HepG2 (cell line): ENCODE data around the gene RBM44. TPM values are rescaled to one million over a fixed set of nuclear protein-coding genes. Genes with fewer than 3 reads are reported as not detected.
A peak's percentile ranks its signal among the peaks of the same experiment; 100 is the strongest.

ENCODE experiments used
- ARHGAP35 ChIP-seq: sonication (generic); formaldehyde crosslinking; IDR thresholded peaks from 2 replicates; pipeline ENCODE4 v1.9.0; 2022; ENCODE audit warnings: mild to moderate bottlenecking, inconsistent platforms, moderate library complexity, missing genetic modification reagents, borderline replicate concordance
- ARID5B ChIP-seq: IDR thresholded peaks from 2 replicates; pipeline ENCODE4 v1.4.0; 2020; ENCODE audit warnings: mild to moderate bottlenecking, missing genetic modification reagents
- ATF7 ChIP-seq, 2 experiments: fragments of 450-650 bp in 1 of 2; sonication (generic) in 1 of 2; formaldehyde crosslinking in 1 of 2; IDR thresholded peaks; 2 replicates each; pipeline versions ENCODE4 v1.4.0 to v1.6.1; 2016 to 2020; ENCODE audit warnings: antibody characterized with exemption in 1 of 2, mild to moderate bottlenecking in 1 of 2, missing genetic modification reagents in 1 of 2
- CEBPB ChIP-seq: IDR thresholded peaks from 2 replicates; pipeline ENCODE4 v1.6.1; 2011; ENCODE audit warnings: low read depth, low read length, improper control_type of control experiment, borderline replicate concordance
- CEBPG ChIP-seq: IDR thresholded peaks from 2 replicates; pipeline ENCODE4 v1.6.1; 2016
- FIP1L1 ChIP-seq: fragments of 200-400 bp; formaldehyde crosslinking; IDR thresholded peaks from 2 replicates; pipeline ENCODE4 v1.6.1; 2018; ENCODE audit warnings: low read depth, mild to moderate bottlenecking, low read length, moderate library complexity, borderline replicate concordance; ENCODE audit not compliant: insufficient read depth
- FOSL2 ChIP-seq: sonication (generic); formaldehyde crosslinking; IDR thresholded peaks from 2 replicates; pipeline ENCODE4 v1.4.0; 2020; ENCODE audit warnings: missing genetic modification reagents
- GATAD2A ChIP-seq: IDR thresholded peaks from 2 replicates; pipeline ENCODE4 v1.6.1; 2016
- HDAC6 ChIP-seq: fragments of 200-600 bp; sonication (generic); IDR thresholded peaks from 2 replicates; pipeline ENCODE4 v1.7.0; 2017; ENCODE audit warnings: mild to moderate bottlenecking, antibody characterized with exemption, low read length, low read depth
- JUND ChIP-seq: sonication (generic); formaldehyde crosslinking; IDR thresholded peaks from 2 replicates; pipeline ENCODE4 v1.8.0; 2022; ENCODE audit warnings: mild to moderate bottlenecking, missing genetic modification reagents
- MZF1 ChIP-seq: sonication (generic); formaldehyde crosslinking; IDR thresholded peaks from 2 replicates; pipeline ENCODE4 v1.8.1; 2023; ENCODE audit warnings: mild to moderate bottlenecking, missing genetic modification reagents, borderline replicate concordance
- NR2C2 ChIP-seq: sonication (generic); formaldehyde crosslinking; IDR thresholded peaks from 2 replicates; pipeline ENCODE4 v1.4.0; 2020; ENCODE audit warnings: missing genetic modification reagents, mild to moderate bottlenecking, moderate library complexity, borderline replicate concordance
- NR2F1 ChIP-seq, 2 experiments: fragments of 450-650 bp in 1 of 2; formaldehyde crosslinking in 1 of 2; IDR thresholded peaks; 2 replicates each; pipeline versions ENCODE4 v1.5.0 to v1.6.1; 2016 to 2020; ENCODE audit warnings: mild to moderate bottlenecking in 1 of 2, missing compliant biosample characterization in 1 of 2, missing genetic modification reagents in 1 of 2, moderate library complexity in 1 of 2
- SMAD1 ChIP-seq: sonication (generic); formaldehyde crosslinking; IDR thresholded peaks from 2 replicates; pipeline ENCODE4 v1.4.0; 2020; ENCODE audit warnings: missing genetic modification reagents, low read depth, mild to moderate bottlenecking, borderline replicate concordance
- SYNCRIP ChIP-seq: fragments of 200-400 bp; formaldehyde crosslinking; IDR thresholded peaks from 2 replicates; pipeline ENCODE4 v1.6.1; 2018; ENCODE audit warnings: mild to moderate bottlenecking, low read depth, low read length; ENCODE audit not compliant: insufficient read depth
- ZBTB44 ChIP-seq: sonication (generic); formaldehyde crosslinking; IDR thresholded peaks from 2 replicates; pipeline ENCODE4 v1.4.0; 2020; ENCODE audit warnings: missing genetic modification reagents
- ZNF713 ChIP-seq: sonication (generic); formaldehyde crosslinking; IDR thresholded peaks from 2 replicates; pipeline ENCODE4 v1.4.0; 2020; ENCODE audit warnings: mild to moderate bottlenecking, missing genetic modification reagents
- ZNF788 ChIP-seq: sonication (generic); formaldehyde crosslinking; IDR thresholded peaks from 2 replicates; pipeline ENCODE4 v1.5.0; 2020; ENCODE audit warnings: mild to moderate bottlenecking, missing genetic modification reagents, borderline replicate concordance
- polyA plus RNA-seq, 8 experiments: library from polyadenylated mRNA; depleted of rRNA in 3 of 8; stranded (reverse) in 7 of 8; unstranded in 1 of 8; fragments of >200 nt; fragmentation: Illumina TruSeq in 4 of 8; extraction: Trizol in 4 of 8; gene quantifications; 2 replicates each; pipeline versions ENCODE4 v1.2.1 to v1.2.3, GENCODE V29; 2011 to 2016; ENCODE audit warnings: low read depth in 4 of 8, missing spikeins in 1 of 8, mixed read lengths in 1 of 8; ENCODE audit not compliant: insufficient read depth in 1 of 8
- total RNA-seq, 5 experiments: library from RNA; depleted of rRNA; stranded (reverse); fragments of >200 nt; fragmentation: Illumina TruSeq; extraction: Trizol; gene quantifications; 2 replicates each; pipeline ENCODE4 v1.2.3, GENCODE V29; 2016; ENCODE audit warnings: low read depth in 1 of 5

RBM44 gene
- total and polyA plus RNA-seq, 2 of the 13 experiments (the other 11 are each of a cell fraction or from before 2014, with no cell fraction given) = 0.13 to 0.50 TPM

GRCh38 chr2:237888389-237888788 lies 89.8 kb downstream of the RBM44 start (continued):
- TF ChIP-seq ATF7 (IDR thresholded peaks at IDR 0.05) (peak; percentile 92), ATF7 (CRISPR knock-in tag; IDR thresholded peaks at IDR 0.05) (no peak), ARID5B (CRISPR knock-in tag) (peak; percentile 39; the same call in 1 of the 2 replicates), FOSL2 (CRISPR knock-in tag) (peak; percentile 47; the same call in 1 of the 2 replicates), FIP1L1 (no peak), NR2F1 (CRISPR knock-in tag; IDR thresholded peaks at IDR 0.05) (peak; percentile 25 to 70; a peak in 2 of 4 replicates), HDAC6 (no peak), GATAD2A (0 out of 2 replicates have a peak, but pooled peaks have one; percentile 25), ZNF788 (CRISPR knock-in tag) (no peak), ZNF713 (no peak), ZBTB44 (CRISPR knock-in tag) (no peak), SYNCRIP (no peak), ARHGAP35 (no peak), CEBPG (CRISPR knock-in tag) (peak; percentile 33; the same call in 1 of the 2 replicates), CEBPB (0 out of 2 replicates have a peak, but pooled peaks have one; percentile 40), SMAD1 (CRISPR knock-in tag) (no peak), JUND (CRISPR knock-in tag) (peak; percentile 30; the same call in 1 of the 2 replicates), MZF1 (CRISPR knock-in tag) (no peak), NR2C2 (CRISPR knock-in tag) (peak; percentile 42; the same call in 1 of the 2 replicates)
